GM23248 (cell line): ENCODE data around the gene STK24. TPM values are rescaled to one million over a fixed set of nuclear protein-coding genes. Genes with fewer than 3 reads are reported as not detected.

Experiments
- DNase-seq: peaks from one replicate; pipeline ENCODE4 v3.0.0-alpha.2; 2015
- H2AFZ ChIP-seq: fragments of 200-600 bp; sonication (generic); 2 replicates; pipeline ENCODE4 v1.6.1; 2016; ENCODE audit warnings: antibody characterized with exemption
- H3F3A ChIP-seq: fragments of 200-600 bp; sonication (generic); 2 replicates; pipeline ENCODE4 v1.6.1; 2016; ENCODE audit warnings: mild to moderate bottlenecking, antibody characterized with exemption, mixed run types; ENCODE audit not compliant: insufficient read depth
- H3K27ac ChIP-seq: fragments of 200-600 bp; sonication (generic); 2 replicates; pipeline ENCODE4 v1.5.1; 2016; ENCODE audit warnings: mild to moderate bottlenecking
- H3K27me3 ChIP-seq: fragments of 200-600 bp; sonication (generic); replicated peaks from 2 replicates; pipeline ENCODE4 v1.6.1; 2016; ENCODE audit warnings: mild to moderate bottlenecking; ENCODE audit not compliant: insufficient read depth
- H3K36me3 ChIP-seq: fragments of 200-600 bp; sonication (generic); 2 replicates; pipeline ENCODE4 v1.6.1; 2016; ENCODE audit warnings: low read depth, mild to moderate bottlenecking
- H3K4me1 ChIP-seq: fragments of 200-600 bp; sonication (generic); 2 replicates; pipeline ENCODE4 v1.6.1; 2016; ENCODE audit warnings: mild to moderate bottlenecking; ENCODE audit not compliant: insufficient read depth
- H3K4me2 ChIP-seq: fragments of 200-600 bp; sonication (generic); one replicate; pipeline ENCODE4 v1.6.1; 2016; ENCODE audit warnings: mild to moderate bottlenecking; ENCODE audit not compliant: unreplicated experiment
- H3K4me3 ChIP-seq: fragments of 200-600 bp; sonication (generic); 2 replicates; pipeline ENCODE4 v1.5.1; 2016; ENCODE audit warnings: mild to moderate bottlenecking
- H3K79me2 ChIP-seq: fragments of 200-600 bp; sonication (generic); 2 replicates; pipeline ENCODE4 v1.6.1; 2016; ENCODE audit warnings: mild to moderate bottlenecking; ENCODE audit not compliant: insufficient read depth
- H3K9ac ChIP-seq: fragments of 200-600 bp; sonication (generic); 2 replicates; pipeline ENCODE4 v1.6.1; 2016; ENCODE audit warnings: mild to moderate bottlenecking
- H3K9me2 ChIP-seq: fragments of 200-600 bp; sonication (generic); 2 replicates; pipeline ENCODE4 v1.6.1; 2016; ENCODE audit warnings: mixed run types, mild to moderate bottlenecking, moderate library complexity; ENCODE audit not compliant: insufficient read depth
- H3K9me3 ChIP-seq: fragments of 200-600 bp; sonication (generic); one replicate; pipeline ENCODE4 v1.6.1; 2017; ENCODE audit warnings: low read depth
- H4K20me1 ChIP-seq: fragments of 200-600 bp; sonication (generic); 2 replicates; pipeline ENCODE4 v1.6.0; 2016; ENCODE audit not compliant: insufficient read depth
- EZH2 ChIP-seq: fragments of 200-600 bp; sonication (generic); IDR thresholded peaks from 2 replicates; pipeline ENCODE4 v1.6.1; 2018; ENCODE audit warnings: antibody characterized with exemption, mild to moderate bottlenecking; ENCODE audit not compliant: insufficient read depth, poor library complexity, severe bottlenecking
- EZH2phosphoT487 ChIP-seq: fragments of 200-600 bp; sonication (generic); IDR thresholded peaks from 2 replicates; pipeline ENCODE4 v1.6.1; 2018; ENCODE audit warnings: antibody characterized with exemption, moderate library complexity, mild to moderate bottlenecking, low read depth; ENCODE audit not compliant: insufficient read depth
- WGBS, 2 experiments: methylation state at CpG; one replicate each; pipeline ENCODE4 v1.1.6; 2015 to 2017; ENCODE audit warnings: low lambda C conversion rate in 2 of 2, low coverage in 1 of 2; ENCODE audit errors: missing lambda C conversion rate in 2 of 2; 5-methylcytosine and 5-hydroxymethylcytosine counted together
- in situ Hi-C: fragments of 300-500 bp; cut with MboI; formaldehyde crosslinking; loops from 2 replicates; pipeline ENCODE4 v1.15.0; 2020
- polyA plus RNA-seq: library from polyadenylated mRNA; unstranded; fragments of >200 nt; fragmentation: Nextera tagmentation; extraction: Ambion mirVana; gene quantifications from 2 replicates; pipeline ENCODE4 v1.2.1, GENCODE V29; 2016
- total RNA-seq: library from RNA; depleted of rRNA; stranded (reverse); fragments of >200 nt; shearing (Covaris generic); gene quantifications from 2 replicates; pipeline ENCODE4 v1.2.3, GENCODE V29; 2014

STK24 gene
- total and polyA plus RNA-seq, 2 experiments from 2014 or later: 11.1 to 72.4 TPM

- Histone ChIP-seq H2AFZ (no peak overlapping the region), H3K27ac (peak overlapping the region; percentile 64), H4K20me1 (0 out of 2 replicates have a peak, but pooled peaks cover 2% of the 10 kb centered on the region), H3K4me2 (peak overlapping the region; percentile 71), H3K79me2 (peaks cover 100% of the 10 kb centered on the region), H3K9ac (peak overlapping the region; percentile 58), H3K9me2 (no peaks in the 10 kb centered on the region), H3K27me3 (no peaks in the 10 kb centered on the region), H3F3A (peaks cover 22% of the 10 kb centered on the region; the same call in 1 of the 2 replicates), H3K36me3 (no peaks in the 10 kb centered on the region), H3K9me3 (no peaks in the 10 kb centered on the region), H3K4me3 (peak overlapping the region; percentile 14; the same call in 1 of the 2 replicates), H3K4me1 (peaks cover 50% of the 10 kb centered on the region)
- WGBS, 2 experiments: 7 to 12% methylated on average over 5 of the region's 5 CpGs
- in situ Hi-C loops: no loop called here
- no peak for TF ChIP-seq EZH2phosphoT487
- no peak for TF ChIP-seq EZH2
- DNase-seq: peak; percentile 63
Measured at GRCh38 chr13:98541191-98541590, 35.7 kb downstream of the STK24 start.

GRCh38 chr13:98540476-98540875 lies 36.4 kb downstream of the STK24 start:
- Histone ChIP-seq H3K4me1 (peaks cover 57% of the 10 kb centered on the region), H3K9me3 (no peaks in the 10 kb centered on the region), H2AFZ (no peak overlapping the region), H3K4me3 (peak overlapping the region; percentile 14; the same call in 1 of the 2 replicates), H3K36me3 (no peaks in the 10 kb centered on the region), H3K4me2 (peak overlapping the region; percentile 71), H3K79me2 (peaks cover 100% of the 10 kb centered on the region), H3K27ac (peak overlapping the region; percentile 64), H3K27me3 (no peaks in the 10 kb centered on the region), H3F3A (peaks cover 22% of the 10 kb centered on the region; the same call in 1 of the 2 replicates), H3K9ac (peak overlapping the region; percentile 58), H4K20me1 (0 out of 2 replicates have a peak, but pooled peaks cover 2% of the 10 kb centered on the region), H3K9me2 (no peaks in the 10 kb centered on the region)
- no peak for TF ChIP-seq EZH2phosphoT487
- peak; percentile 55 for DNase-seq
- 10 to 15% methylated on average over 1 of the region's 1 CpG for whole genome bisulfite sequencing, 2 experiments
- in situ Hi-C loops: no loop called here

GRCh38 chr13:98539666-98540065 lies 37.2 kb downstream of the STK24 start:
- Histone ChIP-seq H2AFZ (no peak overlapping the region), H3K4me2 (no peak overlapping the region), H3K27me3 (no peaks in the 10 kb centered on the region), H3K36me3 (no peaks in the 10 kb centered on the region), H3K4me1 (peaks cover 59% of the 10 kb centered on the region), H3K9me2 (no peaks in the 10 kb centered on the region), H3K9ac (peak overlapping the region; percentile 58; the same call in 1 of the 2 replicates), H3K79me2 (peaks cover 100% of the 10 kb centered on the region), H4K20me1 (0 out of 2 replicates have a peak, but pooled peaks cover 2% of the 10 kb centered on the region), H3F3A (peaks cover 18% of the 10 kb centered on the region; the same call in 1 of the 2 replicates), H3K4me3 (no peak overlapping the region), H3K9me3 (no peaks in the 10 kb centered on the region), H3K27ac (peak overlapping the region; percentile 64)
- in situ Hi-C loops: no loop called here
- WGBS, 2 experiments: 46 to 48% methylated on average over 7 of the region's 7 CpGs
- TF ChIP-seq EZH2phosphoT487: no peak
- TF ChIP-seq EZH2: no peak
- DNase-seq: peak; percentile 73

- H3K36me3 ChIP-seq: no peaks in the 10 kb centered on the region
- H3K79me2 ChIP-seq: peaks cover 100% of the 10 kb centered on the region
- no peak overlapping the region for H3K4me3 ChIP-seq
- no peaks in the 10 kb centered on the region for H3K9me2 ChIP-seq
- H4K20me1 ChIP-seq: 0 out of 2 replicates have a peak, but pooled peaks cover 2% of the 10 kb centered on the region
- peak overlapping the region; percentile 64; the same call in 1 of the 2 replicates for H3K27ac ChIP-seq
- DNase-seq: no peak
- 93 to 95% methylated on average over 8 of the region's 8 CpGs for WGBS, 2 experiments
- no peak overlapping the region for H3K9ac ChIP-seq
- H3F3A ChIP-seq: peaks cover 17% of the 10 kb centered on the region; the same call in 1 of the 2 replicates
- no peak overlapping the region for H2AFZ ChIP-seq
- in situ Hi-C loops: no loop called here
- H3K4me2 ChIP-seq: no peak overlapping the region
- H3K4me1 ChIP-seq: peaks cover 58% of the 10 kb centered on the region
- no peaks in the 10 kb centered on the region for H3K9me3 ChIP-seq
- TF ChIP-seq EZH2phosphoT487: no peak
- no peaks in the 10 kb centered on the region for H3K27me3 ChIP-seq
Measured at GRCh38 chr13:98538876-98539275, 38.0 kb downstream of the STK24 start.

GRCh38 chr13:98537740-98538139 lies 39.2 kb downstream of the STK24 start:
- in situ Hi-C loops: no loop called here
- H3K4me3 ChIP-seq: no peak overlapping the region
- H3K27ac ChIP-seq: no peak overlapping the region
- H3K79me2 ChIP-seq: peaks cover 100% of the 10 kb centered on the region
- H3K36me3 ChIP-seq: no peaks in the 10 kb centered on the region
- 80 to 87% methylated on average over 6 of the region's 6 CpGs for WGBS, 2 experiments
- no peak overlapping the region for H3K9ac ChIP-seq
- H3K27me3 ChIP-seq: no peaks in the 10 kb centered on the region
- no peaks in the 10 kb centered on the region for H3K9me3 ChIP-seq
- no peaks in the 10 kb centered on the region for H3K9me2 ChIP-seq
- TF ChIP-seq EZH2phosphoT487 (no peak), EZH2 (no peak)
- H3K4me1 ChIP-seq: peaks cover 47% of the 10 kb centered on the region
- peaks cover 17% of the 10 kb centered on the region; the same call in 1 of the 2 replicates for H3F3A ChIP-seq
- no peak for DNase-seq
- no peak overlapping the region for H3K4me2 ChIP-seq
- H2AFZ ChIP-seq: no peak overlapping the region
- 0 out of 2 replicates have a peak, but pooled peaks cover 2% of the 10 kb centered on the region for H4K20me1 ChIP-seq
